HG03571 (cell line): ENCODE results near the gene TIMM23.
"Not testable (repeated sequence)": the region's sequence is repeated elsewhere in the genome, so short reads cannot be mapped to it uniquely, and the experiment has no call there.

Source experiments
- ATAC-seq: cut with Tn5 transposase; IDR thresholded peaks from one replicate; pipeline ENCODE4 v1.9.1; 2021; ENCODE audit not compliant: unreplicated experiment

Gene TIMM23, protein sequence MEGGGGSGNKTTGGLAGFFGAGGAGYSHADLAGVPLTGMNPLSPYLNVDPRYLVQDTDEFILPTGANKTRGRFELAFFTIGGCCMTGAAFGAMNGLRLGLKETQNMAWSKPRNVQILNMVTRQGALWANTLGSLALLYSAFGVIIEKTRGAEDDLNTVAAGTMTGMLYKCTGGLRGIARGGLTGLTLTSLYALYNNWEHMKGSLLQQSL

DNA sequence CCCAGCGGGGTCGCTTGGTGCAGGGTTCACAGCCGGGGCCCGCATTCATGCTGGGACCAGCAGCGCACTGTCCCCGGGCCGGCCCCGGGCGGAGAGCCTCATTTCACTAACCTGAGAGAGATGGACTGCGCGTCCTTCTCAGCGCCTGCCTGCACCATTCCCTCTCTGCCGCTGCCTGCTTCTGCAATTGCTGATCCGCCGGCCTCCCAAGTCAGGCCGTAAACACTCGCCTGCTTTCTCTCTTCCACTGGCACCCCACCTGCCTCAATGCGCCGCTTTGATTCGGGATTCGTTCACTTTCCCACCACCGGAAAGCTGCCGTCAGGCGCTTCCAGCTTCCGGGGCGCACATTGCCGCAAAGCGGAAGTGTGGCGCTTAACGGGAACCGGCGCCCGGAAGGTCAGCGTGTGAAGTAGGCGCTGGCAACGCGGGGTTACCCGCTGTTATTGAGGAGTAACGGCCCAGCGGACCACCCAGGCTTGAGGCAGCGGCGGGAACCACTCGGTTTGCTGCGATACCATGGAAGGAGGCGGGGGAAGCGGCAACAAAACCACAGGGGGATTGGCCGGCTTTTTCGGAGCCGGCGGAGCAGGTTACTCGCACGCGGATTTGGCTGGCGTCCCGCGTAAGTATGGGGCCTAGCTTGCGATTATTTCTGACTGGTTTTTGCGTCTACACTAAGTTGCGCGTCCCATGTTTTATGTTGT lies at the start of gene TIMM23:
TSS of gene TIMM23 (plus strand) at position 384 of the 707 bp plus-strand sequence. CDS start at position 520, 136 bp downstream.
- peak; percentile 50 for ATAC-seq

DNA sequence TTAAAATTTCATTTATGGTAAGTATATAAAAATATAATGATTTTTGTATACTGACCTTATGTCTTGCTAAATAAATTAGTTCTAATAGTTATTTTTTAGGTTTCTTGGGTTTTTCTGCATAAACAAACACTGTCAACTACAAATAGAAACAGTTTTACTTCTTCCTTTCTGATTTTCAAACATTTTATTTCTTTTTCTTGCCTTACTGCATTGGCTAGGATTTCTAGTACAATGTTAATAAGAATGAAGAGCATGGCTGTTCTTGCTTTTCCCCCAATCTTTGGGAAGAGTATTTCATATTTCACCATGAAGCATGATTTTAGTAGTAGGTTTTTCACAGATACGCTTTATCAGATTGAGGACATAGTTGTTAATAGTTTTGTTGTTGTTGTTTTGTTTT lies 45.5 kb upstream of the TIMM23 start:
- ATAC-seq, result not testable (repeated sequence)

DNA sequence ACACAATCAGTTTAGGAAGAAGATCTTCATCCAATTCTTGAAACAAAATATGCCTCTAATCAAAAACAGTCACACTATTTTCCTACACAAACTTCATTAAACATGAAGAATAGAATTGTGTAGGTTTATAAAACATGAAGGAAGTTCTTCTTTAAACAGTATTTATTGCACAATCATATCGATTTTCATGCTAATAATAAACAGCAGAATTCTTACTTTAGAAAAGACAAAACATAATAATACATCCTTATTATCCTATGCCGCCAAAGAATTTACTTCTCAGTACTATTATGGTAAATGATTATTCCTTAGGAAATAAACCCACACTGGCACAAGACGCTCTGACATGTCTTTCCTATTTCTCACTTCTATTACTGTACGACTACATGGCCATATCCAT lies 41.0 kb upstream of the TIMM23 start:
- ATAC-seq, result not testable (repeated sequence)

DNA sequence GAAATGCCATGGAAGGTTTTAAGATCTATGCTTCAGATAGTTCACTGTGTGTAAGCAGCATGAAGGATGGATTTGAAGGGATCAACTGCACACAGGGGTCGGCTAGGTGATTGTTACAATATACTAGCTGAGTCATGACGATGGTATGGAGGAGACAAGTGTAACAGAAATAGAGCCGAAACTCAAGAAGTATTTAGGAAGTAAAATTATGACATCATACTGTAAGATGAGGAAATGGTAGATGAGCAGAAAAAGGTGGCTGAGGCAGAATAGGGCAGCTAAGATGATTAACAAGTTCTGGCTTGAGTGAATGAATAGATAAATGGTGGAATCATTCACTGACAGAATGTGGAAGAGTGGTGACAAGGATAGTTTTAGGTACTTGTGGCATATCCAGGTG lies 37.5 kb upstream of the TIMM23 start:
- ATAC-seq, result not testable (repeated sequence)

DNA sequence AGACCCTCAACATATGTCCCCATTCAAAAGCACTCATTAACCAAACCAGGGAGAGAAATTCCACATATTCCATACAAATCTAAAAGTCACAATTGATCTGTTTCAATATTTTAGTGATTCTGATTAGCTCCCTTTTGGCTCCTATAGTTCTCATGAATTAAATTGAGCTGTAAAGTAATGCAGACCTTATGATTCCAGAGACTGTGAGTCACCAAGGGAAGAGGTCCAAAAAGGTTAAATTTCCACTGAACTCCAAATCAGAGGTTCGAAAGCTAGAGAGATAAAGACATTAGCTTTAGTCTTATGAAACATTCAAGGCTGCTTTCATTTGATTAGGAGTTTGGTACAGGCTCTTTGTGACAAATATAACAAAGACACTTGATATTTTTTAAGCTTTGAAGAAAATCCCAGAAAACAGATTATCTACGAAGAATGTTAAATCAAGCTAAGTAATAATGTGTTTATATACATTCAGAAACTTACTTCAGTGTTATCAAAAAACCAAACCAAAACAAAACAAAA lies 33.1 kb upstream of the TIMM23 start:
- ATAC-seq, result not testable (repeated sequence)

DNA sequence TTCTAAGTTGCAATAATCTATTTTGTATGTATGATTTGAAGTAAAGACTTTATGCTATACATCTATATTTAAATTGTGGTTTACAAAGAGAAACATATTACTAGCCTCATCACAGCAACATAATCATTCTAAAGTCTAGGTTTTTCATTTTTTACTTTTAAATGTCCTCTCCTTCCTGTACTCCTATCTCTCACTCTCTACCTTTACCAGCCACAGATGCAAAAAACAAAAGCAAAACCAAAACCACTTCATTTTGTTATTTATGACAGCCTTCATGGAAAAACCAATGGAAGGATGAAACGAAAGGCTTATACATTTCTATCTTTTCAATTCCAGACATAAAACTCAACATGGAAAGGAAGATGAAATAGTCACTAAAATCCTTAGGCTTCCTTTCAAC lies 31.1 kb upstream of the TIMM23 start:
- ATAC-seq, result not testable (repeated sequence)

DNA sequence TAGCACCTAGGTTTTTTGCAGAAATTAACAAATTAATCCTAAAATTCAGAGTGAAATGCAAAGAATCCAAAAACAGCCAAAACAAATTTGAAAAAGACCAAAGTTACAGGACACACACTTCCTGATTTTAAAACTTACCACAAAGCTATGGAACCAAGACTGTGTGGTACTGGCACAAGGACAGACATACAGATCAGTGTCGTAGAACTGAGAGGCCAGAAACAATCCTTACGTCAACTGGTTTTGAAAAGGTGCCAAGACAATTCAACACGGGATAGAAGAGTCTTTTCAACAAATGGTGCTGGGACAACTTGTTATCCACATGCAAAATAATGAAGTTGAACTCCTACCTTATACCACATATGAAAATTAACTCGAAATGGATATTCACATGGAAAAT lies 26.8 kb upstream of the TIMM23 start:
- ATAC-seq, result not testable (repeated sequence)

DNA sequence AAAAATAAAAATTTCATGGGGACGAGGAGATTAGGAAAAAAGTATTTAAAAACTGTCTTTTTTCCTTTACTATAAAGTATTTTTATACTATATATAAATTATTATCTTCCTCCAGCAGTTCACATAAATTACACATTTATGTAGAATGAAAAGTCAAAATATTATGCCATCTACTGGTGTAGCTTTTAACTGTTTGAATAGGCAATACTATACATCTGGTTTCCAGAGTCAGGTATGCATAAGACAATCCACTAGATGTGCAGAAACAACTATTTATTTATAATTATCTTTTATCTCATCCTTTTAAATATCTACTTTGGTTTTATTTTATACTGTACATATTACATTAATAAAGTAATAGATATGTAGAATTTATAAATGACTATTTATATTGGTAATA lies 24.9 kb upstream of the TIMM23 start:
- ATAC-seq, result not testable (repeated sequence)

DNA sequence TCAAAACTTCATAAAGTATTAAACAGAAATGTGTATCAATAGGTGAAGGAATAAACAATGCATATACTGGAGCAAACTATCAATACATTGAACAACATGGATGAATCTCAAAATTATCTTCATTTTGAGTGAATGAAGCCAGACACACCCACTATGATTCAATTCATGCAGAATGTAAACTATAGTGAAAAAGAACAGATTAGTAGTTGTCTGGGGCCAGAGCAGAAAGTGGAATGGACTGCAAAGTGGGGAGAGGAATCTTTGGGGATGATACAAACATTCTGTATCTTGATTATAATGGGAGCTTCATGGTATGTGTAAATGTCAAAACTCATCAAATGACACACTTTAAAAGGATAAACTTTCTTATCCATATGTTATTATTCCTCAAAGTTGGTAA lies 23.5 kb upstream of the TIMM23 start:
- not testable (repeated sequence) for ATAC-seq

DNA sequence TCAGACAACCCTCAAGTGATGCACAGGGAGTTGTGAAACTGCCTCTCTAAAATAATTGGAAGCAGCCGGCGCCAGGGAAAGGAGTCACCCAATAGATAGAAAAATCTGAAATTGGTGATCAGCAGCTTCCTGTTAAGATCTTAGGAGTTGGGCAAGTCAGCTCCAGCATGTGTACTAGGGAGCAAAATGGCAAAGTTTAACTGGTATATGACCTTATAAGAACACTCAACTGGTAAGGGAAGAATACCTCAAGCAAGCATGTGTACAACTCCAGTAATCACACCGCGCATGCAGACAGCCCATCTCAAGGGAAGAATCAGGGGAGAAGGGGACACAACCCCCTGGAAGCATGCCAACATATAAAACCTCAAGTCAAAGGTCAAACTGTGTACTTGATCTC lies 17.9 kb upstream of the TIMM23 start:
- ATAC-seq, result not testable (repeated sequence)

DNA sequence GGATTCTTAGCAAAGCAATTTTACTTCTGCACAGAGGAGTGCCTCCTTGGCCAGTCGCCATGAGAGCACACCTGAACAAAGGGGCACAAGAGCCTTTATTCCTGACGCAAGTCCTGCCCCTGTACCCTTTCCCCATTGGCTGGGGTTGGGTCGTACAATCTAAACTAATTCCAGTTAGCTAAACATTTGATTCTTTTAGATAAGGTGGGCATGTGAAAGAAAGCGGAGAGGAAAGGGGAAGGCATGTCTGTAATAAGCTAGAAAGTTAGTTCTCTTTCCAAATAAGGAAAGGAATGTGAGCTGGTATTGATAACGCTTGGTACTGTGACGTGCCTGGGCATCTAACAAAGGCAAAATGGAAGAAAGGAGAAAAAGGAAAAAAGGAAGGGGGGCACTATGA lies 15.7 kb upstream of the TIMM23 start:
- ATAC-seq, result not testable (repeated sequence)

DNA sequence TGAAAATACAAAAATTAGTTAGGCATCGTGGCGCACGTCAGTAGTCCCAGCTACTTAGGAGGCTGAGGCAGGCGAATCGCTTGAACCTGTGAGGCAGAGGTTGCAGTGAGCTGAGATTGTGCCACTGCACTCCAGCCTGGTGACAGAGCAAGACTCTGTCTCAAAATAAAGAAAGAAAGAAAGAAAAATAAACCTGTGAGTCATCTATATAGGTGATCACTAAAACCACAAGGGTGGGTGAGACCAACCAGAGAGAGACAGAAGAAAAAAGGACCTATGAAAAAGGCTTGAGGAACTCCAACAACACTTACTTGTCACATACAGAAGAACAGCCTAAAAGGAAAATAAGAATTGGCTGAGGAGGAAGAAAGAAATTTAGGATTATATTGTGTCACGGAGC lies 14.4 kb upstream of the TIMM23 start:
- not testable (repeated sequence) for ATAC-seq

DNA sequence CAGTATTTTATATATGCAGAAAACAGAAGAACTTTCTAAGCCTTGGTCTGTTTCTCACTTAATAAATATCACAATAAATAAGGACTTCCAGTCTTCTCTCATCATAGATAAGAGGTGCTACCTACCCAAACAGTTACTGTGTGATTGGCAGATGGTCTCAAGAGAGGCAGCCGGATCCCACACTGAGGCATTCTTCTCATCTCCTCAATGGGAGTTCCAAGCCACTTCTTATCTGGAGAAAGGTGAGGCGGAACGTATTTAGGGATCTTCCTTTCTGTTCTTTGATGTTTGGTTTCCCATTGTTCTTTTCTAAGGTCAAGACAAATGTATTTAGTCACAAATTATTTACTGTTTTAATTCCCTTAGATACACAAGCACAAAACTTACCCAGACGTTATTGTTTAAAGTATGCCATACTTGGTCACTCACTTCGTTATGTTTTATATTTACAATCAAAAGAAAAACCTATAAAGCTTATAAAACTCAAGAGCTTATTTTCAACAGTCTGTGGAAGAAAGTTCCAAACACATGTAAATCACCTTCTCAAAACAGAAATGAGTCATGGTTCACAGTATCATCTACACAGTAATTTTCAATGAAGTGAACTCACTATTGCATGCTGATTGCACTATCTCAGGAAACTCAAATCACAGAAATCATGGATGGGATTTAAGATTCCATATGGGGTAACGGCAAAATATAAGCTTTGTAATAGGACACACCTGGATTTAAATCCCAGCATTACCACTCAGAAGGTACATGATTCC lies 9.4 kb upstream of the TIMM23 start:
- not testable (repeated sequence) for ATAC-seq

DNA sequence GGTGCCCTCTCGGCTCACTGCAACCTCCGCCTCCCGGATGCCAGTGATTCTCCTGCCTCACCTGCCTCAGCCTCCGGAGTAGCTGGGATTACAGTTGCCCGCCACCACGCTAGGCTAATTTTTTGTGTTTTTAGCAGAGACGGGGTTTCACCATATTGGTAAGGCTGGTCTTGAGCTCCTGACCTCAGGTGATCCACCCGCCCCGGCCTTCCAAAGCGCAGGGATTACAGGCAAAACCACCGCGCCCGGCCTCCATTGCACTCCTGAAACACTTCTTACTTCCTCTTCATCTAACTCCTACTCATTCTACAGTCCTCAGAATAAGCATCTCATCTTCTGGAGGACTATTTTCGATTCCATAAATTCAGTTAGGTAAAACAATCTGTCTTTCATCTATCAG lies 1.3 kb upstream of the TIMM23 start:
- not testable (repeated sequence) for ATAC-seq

DNA sequence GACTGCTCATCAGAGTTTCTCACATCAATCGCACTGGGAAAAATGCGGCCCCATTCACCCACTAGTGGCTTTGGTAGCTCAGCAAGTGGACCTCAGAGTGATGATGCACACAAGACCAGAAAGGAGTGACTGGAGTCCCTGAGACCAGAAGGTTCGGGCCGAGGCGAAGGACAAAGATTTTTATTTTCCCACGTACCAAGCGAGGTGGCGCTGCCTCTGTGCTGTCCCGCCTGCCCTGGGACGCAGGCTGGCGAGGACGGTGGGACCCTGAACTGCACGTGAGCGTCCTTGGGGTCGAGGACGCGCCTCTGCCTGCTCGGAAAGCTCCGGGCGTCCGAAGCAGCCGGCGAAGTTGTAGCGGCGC lies 565 bp upstream of the TIMM23 start:
- peak; percentile 49 for ATAC-seq

DNA sequence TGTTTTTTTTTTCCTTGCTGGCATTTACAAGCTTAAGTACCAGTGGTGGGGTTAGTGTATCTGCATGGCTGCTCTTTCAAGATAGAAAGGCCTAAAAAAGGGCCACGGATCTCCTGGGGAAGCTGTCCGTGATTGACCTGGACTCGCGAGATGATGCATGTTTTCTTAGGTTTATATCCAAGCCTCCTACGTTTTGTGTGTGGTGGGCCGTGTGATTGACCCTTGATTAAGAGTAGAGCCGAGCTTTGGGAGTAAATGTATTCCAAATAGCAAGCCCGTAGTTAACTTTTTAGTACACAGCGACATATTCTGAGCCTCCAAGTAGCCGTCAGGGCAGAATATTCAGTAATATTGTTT lies 502 bp downstream of the TIMM23 start:
- peak; percentile 13 for ATAC-seq

DNA sequence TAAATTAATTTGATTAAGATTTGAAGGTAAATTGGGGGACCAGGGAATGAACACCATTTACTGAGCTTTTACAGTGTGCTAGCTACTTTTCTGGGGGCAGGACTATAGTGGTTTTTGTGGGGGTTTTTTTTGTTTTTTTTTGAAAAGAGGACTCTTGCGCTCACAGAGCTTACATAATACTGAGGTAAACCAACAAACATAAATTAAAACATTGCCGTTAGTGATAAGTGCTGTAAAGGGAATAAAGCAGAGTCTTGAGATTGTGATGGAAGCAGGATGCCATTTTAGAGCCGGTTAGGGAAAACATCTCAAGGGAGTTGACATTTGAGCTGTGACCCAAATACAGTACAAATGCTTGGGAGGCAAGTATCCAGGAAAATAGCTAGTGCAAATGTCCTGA lies 1.8 kb downstream of the TIMM23 start:
- ATAC-seq, result not testable (repeated sequence)

DNA sequence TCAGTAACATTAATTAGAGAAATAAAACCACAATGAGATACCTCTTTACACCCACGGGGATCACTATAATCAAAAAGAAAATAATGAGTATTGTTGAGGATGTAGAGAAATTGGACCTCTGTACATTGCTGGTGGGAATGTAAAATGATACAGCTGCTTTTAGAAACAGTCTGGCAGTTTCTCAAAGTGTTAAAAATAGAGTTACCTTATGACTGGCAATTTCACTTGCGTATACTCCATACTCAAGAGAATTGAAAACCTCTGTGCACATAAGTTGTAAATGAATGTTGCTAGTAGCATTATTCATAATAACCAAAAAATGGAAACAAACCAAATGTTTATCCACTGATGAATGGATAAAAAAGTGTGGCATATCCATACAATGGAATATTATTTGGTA lies 6.3 kb downstream of the TIMM23 start:
- ATAC-seq, result peak; percentile 57

DNA sequence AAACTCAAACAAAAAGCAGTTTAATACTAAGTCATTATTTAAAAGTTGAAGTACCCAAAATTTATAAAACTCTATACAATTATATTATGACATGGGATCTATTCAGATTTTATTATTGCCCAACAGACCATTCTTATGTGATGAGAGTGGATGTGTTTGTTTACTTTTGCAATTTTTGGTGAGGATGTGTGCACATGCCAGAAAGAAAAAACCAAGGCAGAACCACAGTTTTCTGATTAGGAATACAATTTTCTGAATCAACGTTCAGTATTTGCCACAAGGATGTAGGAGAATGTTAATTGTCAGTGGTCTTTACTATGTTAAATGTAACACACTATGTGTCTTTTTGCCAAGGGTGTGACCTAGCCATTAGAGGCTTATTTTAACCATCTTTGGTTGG lies 9.1 kb downstream of the TIMM23 start:
- ATAC-seq, result not testable (repeated sequence)

DNA sequence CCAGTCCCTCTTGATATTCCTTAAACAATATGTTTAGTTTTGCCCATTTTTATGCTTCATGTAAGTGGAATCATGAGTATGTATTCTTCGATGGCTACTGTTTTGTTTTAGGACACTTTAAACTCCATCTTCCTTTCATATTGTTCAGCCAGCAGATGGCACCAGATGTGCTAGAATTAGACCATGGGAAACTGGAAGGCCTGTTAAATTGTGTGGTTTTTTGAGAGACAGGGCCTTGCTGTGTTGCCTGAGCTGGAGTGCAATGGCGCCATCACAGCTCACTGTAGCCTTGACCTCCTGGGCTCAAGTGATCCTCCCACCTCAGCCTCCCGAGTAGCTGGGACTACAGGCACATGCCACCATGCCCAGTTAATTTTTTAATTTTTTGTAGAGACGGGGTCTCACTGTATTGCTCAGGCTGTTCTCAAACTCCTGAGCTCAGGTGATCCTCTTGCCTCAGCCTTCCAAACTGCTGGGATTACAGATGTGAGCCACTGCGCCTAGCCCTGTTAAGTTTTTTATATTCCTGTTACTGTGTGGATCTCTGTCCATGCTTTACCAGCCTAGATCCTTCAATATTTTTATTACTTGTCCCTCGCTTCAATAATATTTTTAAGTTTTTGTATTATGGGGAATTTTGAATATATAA lies 11.4 kb downstream of the TIMM23 start:
- not testable (repeated sequence) for ATAC-seq

DNA sequence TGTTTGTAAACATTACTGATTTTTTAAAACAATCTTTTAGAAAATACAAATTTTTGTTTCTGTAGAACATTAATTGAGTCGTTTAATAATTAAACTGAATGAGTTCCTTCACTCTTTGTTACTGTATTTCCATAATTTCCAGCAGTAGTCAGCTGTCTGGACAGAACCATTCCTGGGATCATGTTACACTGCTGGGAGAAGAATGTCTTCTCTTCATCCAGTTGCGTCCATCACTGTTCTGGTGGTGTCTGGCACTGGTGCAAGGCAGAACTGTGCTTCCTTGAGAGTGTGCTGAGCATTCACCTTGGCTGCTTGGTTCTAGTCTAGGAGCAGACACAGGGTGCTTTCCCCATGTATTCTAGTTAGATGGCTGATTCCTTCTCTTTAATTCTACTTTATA lies 12.2 kb downstream of the TIMM23 start:
- not testable (repeated sequence) for ATAC-seq
